Chondrocyte (in vitro differentiated cells): ENCODE data around the gene CHM. TPM values are rescaled to one million over a fixed set of nuclear protein-coding genes. Genes with fewer than 3 reads are reported as not detected.
"Not testable (repeated sequence)": the region's sequence is repeated elsewhere in the genome, so short reads cannot be mapped to it uniquely, and the experiment has no call there.

Experiments used
- DNase-seq: peaks from one replicate; pipeline ENCODE4 v3.0.0; 2021; ENCODE audit warnings: mixed read lengths, low spot score
- H3K27ac Mint-ChIP-seq: one replicate; pipeline ENCODE4 v1.8.0; 2021; ENCODE audit warnings: mild to moderate bottlenecking, moderate library complexity, mixed read lengths; ENCODE audit not compliant: unreplicated experiment
- H3K27me3 Mint-ChIP-seq: 2 replicates; pipeline ENCODE4 v1.8.0; 2021; ENCODE audit warnings: low read depth, mixed read lengths
- H3K36me3 Mint-ChIP-seq: 2 replicates; pipeline ENCODE4 v1.8.0; 2021; ENCODE audit warnings: low read depth, mixed read lengths
- H3K4me1 Mint-ChIP-seq: 2 replicates; pipeline ENCODE4 v1.8.0; 2021; ENCODE audit warnings: low read depth, mild to moderate bottlenecking, mixed read lengths
- H3K4me3 Mint-ChIP-seq: one replicate; pipeline ENCODE4 v1.8.0; 2021; ENCODE audit warnings: mild to moderate bottlenecking, moderate library complexity, mixed read lengths; ENCODE audit not compliant: unreplicated experiment
- H3K9me3 Mint-ChIP-seq: 2 replicates; pipeline ENCODE4 v1.8.0; 2021; ENCODE audit warnings: low read depth, mixed read lengths
- total RNA-seq: library from RNA; stranded (reverse); gene quantifications from 3 replicates; pipeline ENCODE4 v1.2.1, GENCODE V29; 2021
- TF ChIP-seq, protein P1 (sequence below): fragments of 200-600 bp; sonication (generic); IDR thresholded peaks from 2 replicates; pipeline ENCODE4 v1.5.0; 2021; ENCODE audit warnings: antibody characterized with exemption, mild to moderate bottlenecking, moderate library complexity

Gene CHM
- total RNA-seq, 1 donor from 2014 or later, result 55.1 TPM

DNA sequence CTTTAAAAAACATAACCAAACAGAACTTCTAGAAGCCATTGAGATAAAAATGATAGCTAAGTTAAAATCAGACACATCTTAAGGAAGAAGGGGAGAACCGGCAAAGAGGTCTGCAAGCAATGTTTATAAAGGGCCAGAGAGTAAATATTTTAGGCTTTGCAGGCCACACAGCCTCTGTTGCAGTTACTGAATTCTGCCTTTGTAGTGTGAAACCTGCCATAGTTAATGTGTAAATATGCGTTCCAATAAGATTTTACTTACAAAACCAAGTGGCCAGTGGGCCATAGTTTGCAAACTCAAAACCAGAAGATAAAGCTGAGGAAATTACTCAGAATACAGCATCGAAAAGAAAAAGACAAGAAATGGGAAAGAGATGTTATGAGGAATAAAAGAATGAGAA lies 33.6 kb downstream of the CHM start:
- Mint-ChIP-seq H3K36me3 (peaks cover 11% of the 10 kb centered on the region), H3K27ac (peak overlapping the region; percentile 66), H3K9me3 (peaks cover 2% of the 10 kb centered on the region), H3K27me3 (no peaks in the 10 kb centered on the region), H3K4me1 (peaks cover 25% of the 10 kb centered on the region), H3K4me3 (no peak overlapping the region)
- TF ChIP-seq, protein P1, sequence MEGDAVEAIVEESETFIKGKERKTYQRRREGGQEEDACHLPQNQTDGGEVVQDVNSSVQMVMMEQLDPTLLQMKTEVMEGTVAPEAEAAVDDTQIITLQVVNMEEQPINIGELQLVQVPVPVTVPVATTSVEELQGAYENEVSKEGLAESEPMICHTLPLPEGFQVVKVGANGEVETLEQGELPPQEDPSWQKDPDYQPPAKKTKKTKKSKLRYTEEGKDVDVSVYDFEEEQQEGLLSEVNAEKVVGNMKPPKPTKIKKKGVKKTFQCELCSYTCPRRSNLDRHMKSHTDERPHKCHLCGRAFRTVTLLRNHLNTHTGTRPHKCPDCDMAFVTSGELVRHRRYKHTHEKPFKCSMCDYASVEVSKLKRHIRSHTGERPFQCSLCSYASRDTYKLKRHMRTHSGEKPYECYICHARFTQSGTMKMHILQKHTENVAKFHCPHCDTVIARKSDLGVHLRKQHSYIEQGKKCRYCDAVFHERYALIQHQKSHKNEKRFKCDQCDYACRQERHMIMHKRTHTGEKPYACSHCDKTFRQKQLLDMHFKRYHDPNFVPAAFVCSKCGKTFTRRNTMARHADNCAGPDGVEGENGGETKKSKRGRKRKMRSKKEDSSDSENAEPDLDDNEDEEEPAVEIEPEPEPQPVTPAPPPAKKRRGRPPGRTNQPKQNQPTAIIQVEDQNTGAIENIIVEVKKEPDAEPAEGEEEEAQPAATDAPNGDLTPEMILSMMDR, result no peak
- no peak for DNase-seq

DNA sequence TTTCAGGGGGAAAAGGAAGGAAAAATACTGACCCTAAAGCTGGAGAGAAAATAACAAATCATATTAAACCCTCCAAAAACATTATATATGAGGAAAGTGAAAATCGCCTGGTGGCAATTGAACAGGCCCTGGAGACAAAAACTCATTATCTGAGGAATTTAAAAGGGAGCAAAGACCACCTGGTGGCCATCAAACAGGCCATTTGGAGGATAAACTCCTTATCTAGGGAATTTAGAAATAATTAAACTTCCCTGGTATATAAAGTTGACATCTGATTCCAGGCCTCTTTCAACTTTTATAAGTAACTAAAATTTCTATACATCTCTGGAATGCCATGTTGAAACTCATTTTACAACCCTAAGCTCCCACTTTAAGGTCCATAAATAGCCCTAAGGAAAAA lies 35.2 kb downstream of the CHM start:
- H3K4me1 Mint-ChIP-seq, result peaks cover 25% of the 10 kb centered on the region
- H3K27me3 Mint-ChIP-seq, result no peaks in the 10 kb centered on the region
- H3K4me3 Mint-ChIP-seq, result no peak overlapping the region
- H3K36me3 Mint-ChIP-seq, result peaks cover 12% of the 10 kb centered on the region
- no peak overlapping the region for H3K27ac Mint-ChIP-seq
- TF ChIP-seq, protein P1, result no peak
- no peak for DNase-seq
- peaks cover 5% of the 10 kb centered on the region for H3K9me3 Mint-ChIP-seq

DNA sequence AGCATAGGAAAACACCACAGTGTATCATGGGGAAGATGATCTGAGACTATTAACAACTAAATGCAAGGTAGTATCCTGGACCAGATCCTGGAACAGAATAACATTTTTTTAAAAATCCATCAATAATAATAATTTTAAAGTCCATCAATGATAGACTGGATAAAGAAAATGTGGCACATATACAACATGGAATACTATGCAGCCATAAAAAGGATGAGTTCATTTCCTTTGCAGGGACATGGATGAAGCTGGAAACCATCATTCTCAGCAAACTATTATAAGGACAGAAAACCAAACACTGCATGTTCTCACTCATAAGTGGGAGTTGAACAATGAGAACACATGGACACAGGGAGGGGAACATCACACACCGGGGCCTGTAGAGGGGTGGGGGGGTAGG lies 37.6 kb downstream of the CHM start:
- H3K4me3 Mint-ChIP-seq, H3K36me3 Mint-ChIP-seq, DNase-seq, H3K27ac Mint-ChIP-seq, H3K27me3 Mint-ChIP-seq, H3K9me3 Mint-ChIP-seq: not testable (repeated sequence)
- H3K4me1 Mint-ChIP-seq, result peaks cover 30% of the 10 kb centered on the region

- H3K4me1 Mint-ChIP-seq, result peaks cover 32% of the 10 kb centered on the region
- not testable (repeated sequence) for H3K9me3 Mint-ChIP-seq, H3K4me3 Mint-ChIP-seq, DNase-seq, H3K27me3 Mint-ChIP-seq, H3K36me3 Mint-ChIP-seq, H3K27ac Mint-ChIP-seq
These were observed 39.5 kb downstream of the CHM start for GRCh38 chrX:86007891-86008290.

GRCh38 chrX:86002076-86002896 lies 45.1 kb downstream of the CHM start:
- DNase-seq, result peak; percentile 88
- H3K9me3 Mint-ChIP-seq, result no peaks in the 10 kb centered on the region

GRCh38 chrX:85998954-85999353 lies 48.4 kb downstream of the CHM start:
- Mint-ChIP-seq H3K4me1 (peaks cover 28% of the 10 kb centered on the region), H3K36me3 (no peaks in the 10 kb centered on the region), H3K27me3 (no peaks in the 10 kb centered on the region), H3K9me3 (no peaks in the 10 kb centered on the region), H3K27ac (no peak overlapping the region), H3K4me3 (no peak overlapping the region)
- no peak for DNase-seq
- TF ChIP-seq, protein P1, result no peak

More at GRCh38 chrX:86002076-86002896, 45.1 kb downstream of the CHM start:
- TF ChIP-seq, protein P1, result no peak
- H3K27me3 Mint-ChIP-seq, result no peaks in the 10 kb centered on the region
- H3K4me3 Mint-ChIP-seq, result no peak overlapping the region
- peak overlapping the region; percentile 15 for H3K27ac Mint-ChIP-seq
- peaks cover 1% of the 10 kb centered on the region for H3K36me3 Mint-ChIP-seq
- H3K4me1 Mint-ChIP-seq, result peaks cover 33% of the 10 kb centered on the region
